Gastrocnemius medialis (tissue), 4 donors: ENCODE measurements around the gene FRMD3.

Source experiments
- CTCF ChIP-seq, 5 experiments: fragments of 450-650 bp in 3 of 5; fragments of 200-600 bp in 2 of 5; sonication (generic) in 2 of 5; IDR thresholded peaks in 4 of 5; conservative IDR thresholded peaks in 1 of 5; 1 replicate in 4 of 5; 2 replicates in 1 of 5; pipeline ENCODE4 v1.5.1; 2016 to 2019; ENCODE audit warnings: antibody characterized with exemption in 5 of 5, mild to moderate bottlenecking in 3 of 5, moderate library complexity in 3 of 5
- POLR2A ChIP-seq, 2 donors: fragments of 450-650 bp; IDR thresholded peaks; one replicate each; pipeline ENCODE4 v1.6.1; 2017; ENCODE audit warnings: antibody characterized with exemption in 2 of 2, mild to moderate bottlenecking in 2 of 2, moderate library complexity in 2 of 2

- TF ChIP-seq CTCF (IDR thresholded peaks at IDR 0.05 in 4 of 5, conservative IDR thresholded peaks at IDR 0.05 in 1 of 5) (no peak), POLR2A (IDR thresholded peaks at IDR 0.05) (no peak)
Observed at GRCh38 chr9:83240671-83241070, 297.5 kb downstream of the FRMD3 start.
